Liver (tissue), 9 donors: ENCODE data around the gene ABHD5. TPM values are rescaled to one million over a fixed set of nuclear protein-coding genes. Genes with fewer than 3 reads are reported as not detected.

Experiments used
- DNase-seq: peaks from one replicate; pipeline ENCODE4 v3.0.0-alpha.2; 2017; ENCODE audit warnings: low spot score
- H3K27ac ChIP-seq, 2 donors: one replicate each; pipeline ENCODE4 v1.7.0; 2013; ENCODE audit warnings: inconsistent platforms in 2 of 2, low read length in 2 of 2, control low read depth in 1 of 2, low read depth in 1 of 2, mild to moderate bottlenecking in 1 of 2
- H3K27me3 ChIP-seq, 4 donors: one replicate each; pipeline versions ENCODE4 v1.6.1 to v1.7.0; 2013; ENCODE audit warnings: low read length in 3 of 4, inconsistent platforms in 1 of 4, mild to moderate bottlenecking in 1 of 4, moderate library complexity in 1 of 4; ENCODE audit not compliant: control insufficient read depth in 4 of 4, insufficient read depth in 4 of 4
- H3K36me3 ChIP-seq, 4 donors: one replicate each; pipeline versions ENCODE4 v1.6.1 to v1.7.0; 2013; ENCODE audit warnings: low read length in 3 of 4, mild to moderate bottlenecking in 3 of 4, low read depth in 1 of 4, moderate library complexity in 1 of 4; ENCODE audit not compliant: control insufficient read depth in 4 of 4, insufficient read depth in 3 of 4
- H3K4me1 ChIP-seq, 4 donors: one replicate each; pipeline versions ENCODE4 v1.6.1 to v1.7.0; 2013; ENCODE audit warnings: low read length in 3 of 4, mild to moderate bottlenecking in 3 of 4, moderate library complexity in 1 of 4; ENCODE audit not compliant: control insufficient read depth in 4 of 4, insufficient read depth in 4 of 4
- H3K4me3 ChIP-seq, 3 donors: one replicate each; pipeline versions ENCODE4 v1.6.1 to v1.7.0; 2013; ENCODE audit warnings: low read length in 3 of 3, control low read depth in 1 of 3, low read depth in 1 of 3, mild to moderate bottlenecking in 1 of 3
- H3K9ac ChIP-seq, 2 donors: one replicate each; pipeline ENCODE4 v1.7.0; 2013; ENCODE audit warnings: low read length in 2 of 2, mild to moderate bottlenecking in 2 of 2, moderate library complexity in 2 of 2, control low read depth in 1 of 2, low read depth in 1 of 2
- H3K9me3 ChIP-seq, 4 donors: one replicate each; pipeline versions ENCODE4 v1.6.1 to v1.7.0; 2013; ENCODE audit warnings: low read length in 3 of 4; ENCODE audit not compliant: control insufficient read depth in 4 of 4
- ATF3 ChIP-seq: IDR thresholded peaks from 2 replicates; pipeline ENCODE4 v1.6.1; 2016; ENCODE audit warnings: antibody characterized with exemption
- CTCF ChIP-seq: fragments of 150-350 bp; IDR thresholded peaks from 2 replicates; pipeline ENCODE4 v1.5.1; 2017; ENCODE audit warnings: improper control_type of control experiment, low read depth, low read length; ENCODE audit not compliant: missing input control
- EGR1 ChIP-seq, 2 donors: IDR thresholded peaks; 2 replicates each; pipeline ENCODE4 v1.6.1; 2016 to 2018; ENCODE audit warnings: antibody characterized with exemption in 2 of 2, low read depth in 2 of 2
- FOXA1 ChIP-seq: IDR thresholded peaks from 2 replicates; pipeline ENCODE4 v1.6.1; 2016; ENCODE audit warnings: antibody characterized with exemption
- FOXA2 ChIP-seq: IDR thresholded peaks from 2 replicates; pipeline ENCODE4 v1.6.1; 2016; ENCODE audit warnings: antibody characterized with exemption
- GABPA ChIP-seq, 2 donors: IDR thresholded peaks in 1 of 2; conservative IDR thresholded peaks in 1 of 2; 2 replicates each; pipeline ENCODE4 v1.6.1; 2016; ENCODE audit warnings: antibody characterized with exemption in 2 of 2, mild to moderate bottlenecking in 1 of 2, moderate library complexity in 1 of 2
- HNF4A ChIP-seq, 2 donors: conservative IDR thresholded peaks; 2 replicates each; pipeline ENCODE4 v1.6.1; 2016; ENCODE audit warnings: antibody characterized with exemption in 2 of 2, mild to moderate bottlenecking in 2 of 2
- HNF4G ChIP-seq: IDR thresholded peaks from 2 replicates; pipeline ENCODE4 v1.6.1; 2016; ENCODE audit warnings: antibody characterized with exemption
- JUND ChIP-seq, 2 donors: IDR thresholded peaks; 2 replicates each; pipeline ENCODE4 v1.6.1; 2016; ENCODE audit warnings: antibody characterized with exemption in 2 of 2
- MAX ChIP-seq: IDR thresholded peaks from 2 replicates; pipeline ENCODE4 v1.6.1; 2016; ENCODE audit warnings: antibody characterized with exemption
- NR2F2 ChIP-seq: IDR thresholded peaks from 2 replicates; pipeline ENCODE4 v1.6.1; 2016; ENCODE audit warnings: antibody characterized with exemption
- RAD21 ChIP-seq, 2 donors: IDR thresholded peaks; 2 replicates each; pipeline ENCODE4 v1.6.1; 2016; ENCODE audit warnings: antibody characterized with exemption in 2 of 2, mild to moderate bottlenecking in 2 of 2
- REST ChIP-seq: IDR thresholded peaks from 2 replicates; pipeline ENCODE4 v1.6.1; 2016; ENCODE audit warnings: antibody characterized with exemption, mild to moderate bottlenecking
- RXRA ChIP-seq, 2 donors: IDR thresholded peaks; 2 replicates each; pipeline ENCODE4 v1.6.1; 2017 to 2018; ENCODE audit warnings: antibody characterized with exemption in 2 of 2, mild to moderate bottlenecking in 1 of 2
- SP1 ChIP-seq: IDR thresholded peaks from 2 replicates; pipeline ENCODE4 v1.6.1; 2018; ENCODE audit warnings: antibody characterized with exemption, mild to moderate bottlenecking
- TAF1 ChIP-seq: conservative IDR thresholded peaks from 2 replicates; pipeline ENCODE4 v1.6.1; 2016; ENCODE audit warnings: antibody characterized with exemption, mild to moderate bottlenecking
- YY1 ChIP-seq: IDR thresholded peaks from 2 replicates; pipeline ENCODE4 v1.6.1; 2016; ENCODE audit warnings: antibody characterized with exemption, mild to moderate bottlenecking
- ZBTB33 ChIP-seq: IDR thresholded peaks from 2 replicates; pipeline ENCODE4 v1.6.1; 2016; ENCODE audit warnings: antibody characterized with exemption
- WGBS: extraction: QIAGEN DNeasy Blood & Tissue Kit; methylation state at CpG from one replicate; pipeline ENCODE4 v1.1.7; 2013; 5-methylcytosine and 5-hydroxymethylcytosine counted together
- polyA plus RNA-seq, 2 donors: library from polyadenylated mRNA; stranded (reverse) in 1 of 2; unstranded in 1 of 2; fragments of 200-250 nt in 1 of 2; fragments of >200 nt in 1 of 2; fragmentation: Nextera tagmentation in 1 of 2; extraction: Ambion mirVana in 1 of 2; gene quantifications; one replicate each; pipeline versions ENCODE4 v1.2.1 to v1.2.3, GENCODE V29; 2013 to 2015
- total RNA-seq, 2 donors: library from RNA; depleted of rRNA; stranded (reverse); fragments of >200 nt; gene quantifications; one replicate each; pipeline ENCODE4 v1.2.3, GENCODE V29; 2014
- donor health status: healthy.
- donor health status: healthy.
- donor health status: healthy.
- donor health status: healthy.
- donor health status: healthy.

Gene ABHD5
- total and polyA plus RNA-seq, 4 donors, result 9.2 to 25.8 (median 16.1) TPM

GRCh38 chr3:43686333-43686699 is 4.4 kb upstream of the ABHD5 start:
- WGBS, result 95% methylated on average over 4 of the region's 4 CpGs
- TF ChIP-seq ATF3, result no peak
- TF ChIP-seq NR2F2, result no peak
- TF ChIP-seq MAX, result no peak
- no peak for TF ChIP-seq YY1
- no peak for TF ChIP-seq FOXA2
- TF ChIP-seq RAD21 (IDR thresholded peaks at IDR 0.05), result no peak
- TF ChIP-seq HNF4A (conservative IDR thresholded peaks at IDR 0.05), result no peak
- no peak for TF ChIP-seq FOXA1
- TF ChIP-seq HNF4G, result no peak
- no peak for TF ChIP-seq RXRA (IDR thresholded peaks at IDR 0.05)
- no peak for TF ChIP-seq TAF1
- TF ChIP-seq JUND (IDR thresholded peaks at IDR 0.05), result no peak
- TF ChIP-seq CTCF, result no peak
- no peak for TF ChIP-seq GABPA (IDR thresholded peaks at IDR 0.05 in 1 of 2, conservative IDR thresholded peaks at IDR 0.05 in 1 of 2)
- no peak for TF ChIP-seq EGR1 (IDR thresholded peaks at IDR 0.05; ENCODE audit: low read depth in 2 of 2)
- no peak for TF ChIP-seq SP1
- TF ChIP-seq ZBTB33, result no peak
- TF ChIP-seq REST, result no peak
- no peaks in the 10 kb centered on the region for H3K9me3 ChIP-seq

More at GRCh38 chr3:43686333-43686699, 4.4 kb upstream of the ABHD5 start:
- Histone ChIP-seq H3K4me3 (no peak overlapping the region), H3K27me3 (no peaks in the 10 kb centered on the region), H3K36me3 (no peaks in the 10 kb centered on the region), H3K27ac (no peak overlapping the region), H3K4me1 (peaks cover 0 to 7% (median 3%) of the 10 kb centered on the region in 4 donors), H3K9ac (no peak overlapping the region)
- DNase-seq, result no peak
